H1 (cell line): ENCODE data around the gene ARNT2. TPM values are rescaled to one million over a fixed set of nuclear protein-coding genes. Genes with fewer than 3 reads are reported as not detected.

ENCODE experiments used
- CHD7 ChIP-seq: fragments of 300-600 bp; sonication (generic); IDR thresholded peaks from 2 replicates; pipeline ENCODE4 v1.7.1; 2012; ENCODE audit warnings: low read length, moderate library complexity, mild to moderate bottlenecking, inconsistent platforms; ENCODE audit not compliant: insufficient replicate concordance
- EGR1 ChIP-seq: IDR thresholded peaks from 2 replicates; pipeline ENCODE4 v1.6.1; 2011; ENCODE audit warnings: low read depth, low read length, borderline replicate concordance
- HDAC2 ChIP-seq, 2 experiments: fragments of 300-600 bp in 1 of 2; sonication (generic) in 1 of 2; IDR thresholded peaks; 2 replicates each; pipeline ENCODE4 v1.6.1; 2011 to 2012; ENCODE audit warnings: low read depth in 2 of 2, low read length in 2 of 2, mild to moderate bottlenecking in 2 of 2, moderate library complexity in 2 of 2, borderline replicate concordance in 1 of 2, inconsistent platforms in 1 of 2
- HDAC6 ChIP-seq: IDR thresholded peaks from one replicate; pipeline ENCODE4 v1.7.1; 2012; ENCODE audit warnings: low read depth, mild to moderate bottlenecking, inconsistent platforms, low read length, moderate library complexity
- RFX5 ChIP-seq: IDR thresholded peaks from 2 replicates; pipeline ENCODE4 v1.6.1; 2011; ENCODE audit warnings: low read depth, low read length, improper control_type of control experiment, borderline replicate concordance
- SRF ChIP-seq: IDR thresholded peaks from 2 replicates; pipeline ENCODE4 v1.6.1; 2011; ENCODE audit warnings: mild to moderate bottlenecking, low read depth, low read length, moderate library complexity
- polyA plus RNA-seq, 7 experiments: library from polyadenylated mRNA; depleted of rRNA in 3 of 7; stranded (reverse) in 5 of 7; unstranded in 2 of 7; fragments of >200 nt in 5 of 7; fragments of 200-250 nt in 2 of 7; gene quantifications; 1 replicate in 5 of 7; 2 replicates in 1 of 7; 4 replicates in 1 of 7; pipeline versions ENCODE4 v1.2.1 to v1.2.3, GENCODE V29; 2011 to 2013; ENCODE audit warnings: missing spikeins in 2 of 7, mixed read lengths in 2 of 7
- total RNA-seq: library from RNA; stranded (reverse); fragmentation: NEBNext Ultra II Directional; extraction: Animal tissue kit (Norgen Biotek cat#: 25700); gene quantifications from 2 replicates; pipeline ENCODE4 v1.2.1, GENCODE V29; 2021

Gene ARNT2
- total and polyA plus RNA-seq, 2 of the 8 experiments (the other 6 are each of a cell fraction or from before 2014, with no cell fraction given), result 9.5 to 14.6 TPM

DNA sequence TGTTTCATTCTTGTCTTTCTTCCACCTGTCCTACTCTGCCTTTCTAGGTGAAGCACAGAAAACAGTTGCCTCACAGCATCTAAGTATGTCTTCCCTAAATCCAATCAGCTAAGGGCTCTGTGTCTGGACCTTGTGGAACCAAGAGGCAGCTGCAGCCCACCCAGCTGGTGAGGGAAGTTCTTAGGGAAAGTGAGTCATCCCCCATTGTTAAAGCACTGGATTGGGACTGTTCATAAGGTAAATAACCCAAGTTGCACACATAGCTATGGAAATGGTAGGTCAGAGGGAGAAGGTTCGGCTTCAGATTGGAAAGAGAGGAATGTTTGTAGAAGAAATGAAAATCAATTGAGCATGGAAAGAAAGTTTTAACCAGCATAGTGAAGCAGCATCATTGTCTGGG, 18.0 kb upstream of the ARNT2 start (continued):
- no peak for TF ChIP-seq CHD7
- no peak for TF ChIP-seq HDAC6
- TF ChIP-seq HDAC2 (IDR thresholded peaks at IDR 0.05; ENCODE audit: borderline replicate concordance in 1 of 2, low read depth in 2 of 2, low read length in 2 of 2), result no peak
- TF ChIP-seq EGR1, result no peak
- TF ChIP-seq SRF, result no peak
- TF ChIP-seq RFX5, result no peak
